Natural killer cell (primary cell): Measurements from ENCODE around the gene SSBP4. TPM values are rescaled to one million over a fixed set of nuclear protein-coding genes. Genes with fewer than 3 reads are reported as not detected.
"Not testable (repeated sequence)": the region's sequence is repeated elsewhere in the genome, so short reads cannot be mapped to it uniquely, and the experiment has no call there.

Experiments used
- ATAC-seq, 3 donors: fragments of 150-1000 bp in 2 of 3; fragments of 200-7000 bp in 1 of 3; cut with Tn5 transposase; 1 replicate in 1 of 3; 2 replicates in 2 of 3; pipeline ENCODE4 v1.10.0; 2021; ENCODE audit warnings: mild to moderate bottlenecking in 2 of 3, moderate library complexity in 2 of 3
- DNase-seq, 2 donors: peaks; one replicate each; pipeline versions ENCODE4 v3.0.0 to v3.0.0-alpha.2; 2013 to 2021; ENCODE audit warnings: mixed read lengths in 1 of 2
- H3K27ac ChIP-seq: one replicate; pipeline ENCODE4 v1.5.1; 2013; ENCODE audit warnings: mild to moderate bottlenecking, low read length
- H3K27me3 ChIP-seq: one replicate; pipeline ENCODE4 v1.6.1; 2013; ENCODE audit warnings: low read length; ENCODE audit not compliant: control insufficient read depth, insufficient read depth
- H3K36me3 ChIP-seq: one replicate; pipeline ENCODE4 v1.6.1; 2013; ENCODE audit warnings: low read length; ENCODE audit not compliant: control insufficient read depth, insufficient read depth
- H3K4me1 ChIP-seq: one replicate; pipeline ENCODE4 v1.6.1; 2013; ENCODE audit warnings: low read length; ENCODE audit not compliant: control insufficient read depth, insufficient read depth
- H3K4me3 ChIP-seq: one replicate; pipeline ENCODE4 v1.5.1; 2013; ENCODE audit warnings: low read length
- H3K9me3 ChIP-seq: one replicate; pipeline ENCODE4 v1.6.1; 2013; ENCODE audit warnings: low read length; ENCODE audit not compliant: control insufficient read depth, insufficient read depth
- H3K27ac Mint-ChIP-seq, 2 donors: one replicate each; pipeline ENCODE4 v1.8.0; 2022; ENCODE audit warnings: mild to moderate bottlenecking in 2 of 2, mixed read lengths in 2 of 2, moderate library complexity in 1 of 2
- H3K27me3 Mint-ChIP-seq, 2 donors: one replicate each; pipeline ENCODE4 v1.8.0; 2022; ENCODE audit warnings: low read depth in 2 of 2, mixed read lengths in 2 of 2
- H3K36me3 Mint-ChIP-seq: one replicate; pipeline ENCODE4 v1.8.0; 2022; ENCODE audit warnings: mixed read lengths
- H3K4me1 Mint-ChIP-seq, 2 donors: one replicate each; pipeline ENCODE4 v1.8.0; 2022; ENCODE audit warnings: mixed read lengths in 2 of 2
- H3K4me3 Mint-ChIP-seq: one replicate; pipeline ENCODE4 v1.8.0; 2022; ENCODE audit warnings: mild to moderate bottlenecking, moderate library complexity, mixed read lengths
- H3K9me3 Mint-ChIP-seq, 2 donors: one replicate each; pipeline ENCODE4 v1.8.0; 2022; ENCODE audit warnings: mixed read lengths in 2 of 2
- CTCF ChIP-seq: fragments of 200-600 bp; IDR thresholded peaks from one replicate; pipeline ENCODE4 v1.8.0; 2022; ENCODE audit warnings: antibody characterized with exemption
- WGBS: methylation state at CpG from one replicate; pipeline ENCODE4 v1.1.7; 2013; ENCODE audit warnings: missing lambda C conversion rate; ENCODE audit not compliant: insufficient coverage; 5-methylcytosine and 5-hydroxymethylcytosine counted together
- intact Hi-C: fragments of 100-400 bp; cut with micrococcal nuclease; formaldehyde crosslinking; loops from one replicate; pipeline ENCODE4 v1.14.2; 2022
- total RNA-seq, 4 donors: library from RNA; stranded (reverse); fragments of 120-200 nt in 1 of 4; gene quantifications; one replicate each; pipeline versions ENCODE4 v1.2.3 to v1.2.4, GENCODE V29; 2013 to 2022

The SSBP4 gene
- total RNA-seq, 3 donors from 2014 or later (not counting 1 experiment from before 2014, with no cell fraction given) = 137 to 169 (median 158) TPM

GRCh38 chr19:18377026-18377425 lies 42.2 kb upstream of the SSBP4 start:
- no peak overlapping the region for H3K4me3 Mint-ChIP-seq
- Histone ChIP-seq H3K27me3 (no peaks in the 10 kb centered on the region), H3K4me1 (peaks cover 31% of the 10 kb centered on the region), H3K9me3 (no peaks in the 10 kb centered on the region), H3K4me3 (no peak overlapping the region), H3K27ac (no peak overlapping the region), H3K36me3 (no peaks in the 10 kb centered on the region)
- H3K27ac Mint-ChIP-seq = peak overlapping the region; percentile 63 to 91
- no peak for ATAC-seq
- DNase-seq = no peak
- intact Hi-C loops = loop anchor here (5.0 kb wide), 1 partner anchor 40 kb away; the partner anchor contains the start of gene SSBP4
- H3K27me3 Mint-ChIP-seq = no peaks in the 10 kb centered on the region
- no peak for TF ChIP-seq CTCF
- 88% methylated on average over 6 of the region's 6 CpGs for WGBS
- H3K9me3 Mint-ChIP-seq = no peaks in the 10 kb centered on the region
- peaks cover 20 to 25% of the 10 kb centered on the region in 2 donors for H3K4me1 Mint-ChIP-seq
- H3K36me3 Mint-ChIP-seq = no peaks in the 10 kb centered on the region

GRCh38 chr19:18379803-18380747 lies 39.1 kb upstream of the SSBP4 start:
- Mint-ChIP-seq H3K9me3 (no peaks in the 10 kb centered on the region), H3K4me1 (peaks cover 4 to 5% of the 10 kb centered on the region in 2 donors), H3K27ac (no peak overlapping the region), H3K36me3 (no peaks in the 10 kb centered on the region), H3K4me3 (no peak overlapping the region), H3K27me3 (no peaks in the 10 kb centered on the region)
- 68% methylated on average over 22 of the region's 22 CpGs for WGBS
- intact Hi-C loops = loop anchor here (5.0 kb wide), 1 partner anchor 37 kb away; the partner anchor contains the start of gene SSBP4
- H3K27me3 ChIP-seq = no peaks in the 10 kb centered on the region
- no peak overlapping the region for H3K27ac ChIP-seq
- H3K36me3 ChIP-seq = no peaks in the 10 kb centered on the region
- no peak overlapping the region for H3K4me3 ChIP-seq
- H3K9me3 ChIP-seq = no peaks in the 10 kb centered on the region
- peaks cover under 1% of the 10 kb centered on the region for H3K4me1 ChIP-seq
- ATAC-seq (no peak), DNase-seq (no peak)
- no peak for TF ChIP-seq CTCF

- no peak overlapping the region for H3K27ac ChIP-seq
- TF ChIP-seq CTCF = no peak
- WGBS = 80% methylated on average over 3 of the region's 3 CpGs
- H3K36me3 Mint-ChIP-seq = no peaks in the 10 kb centered on the region
- no peak overlapping the region for H3K27ac Mint-ChIP-seq
- H3K9me3 Mint-ChIP-seq = no peaks in the 10 kb centered on the region
- DNase-seq = no peak
- H3K27me3 Mint-ChIP-seq = no peaks in the 10 kb centered on the region
- peaks cover 3% of the 10 kb centered on the region for H3K27me3 ChIP-seq
- intact Hi-C loops = no loop called here
- no peaks in the 10 kb centered on the region for H3K9me3 ChIP-seq
- H3K4me1 ChIP-seq = peaks cover 2% of the 10 kb centered on the region
- H3K4me3 Mint-ChIP-seq = no peak overlapping the region
- no peak for ATAC-seq
- H3K4me3 ChIP-seq = no peak overlapping the region
- no peaks in the 10 kb centered on the region for H3K36me3 ChIP-seq
- H3K4me1 Mint-ChIP-seq = peaks cover 2 to 3% of the 10 kb centered on the region in 2 donors
These were observed 38.4 kb upstream of the SSBP4 start for GRCh38 chr19:18380843-18381242.

GRCh38 chr19:18383622-18384021 lies 35.6 kb upstream of the SSBP4 start:
- H3K27me3 Mint-ChIP-seq = not testable (repeated sequence)

More at GRCh38 chr19:18383622-18384021, 35.6 kb upstream of the SSBP4 start:
- H3K36me3 ChIP-seq, H3K9me3 ChIP-seq, intact Hi-C loops, H3K27ac ChIP-seq, H3K36me3 Mint-ChIP-seq, H3K4me3 Mint-ChIP-seq, H3K9me3 Mint-ChIP-seq, ATAC-seq, H3K27ac Mint-ChIP-seq, DNase-seq, H3K4me3 ChIP-seq: not testable (repeated sequence)
- H3K4me1 Mint-ChIP-seq = peaks cover 5 to 14% of the 10 kb centered on the region in 2 donors
- peaks cover 13% of the 10 kb centered on the region for H3K27me3 ChIP-seq
- WGBS = 91% methylated on average over 11 of the region's 11 CpGs
- H3K4me1 ChIP-seq = peaks cover 22% of the 10 kb centered on the region
